ENCODE results near the gene FGF18.

GRCh38 chr5:171485668-171486067, 66.2 kb downstream of the FGF18 start:
- TF ChIP-seq CTCF (IDR thresholded peaks at IDR 0.05; ENCODE audit: insufficient read depth, low read depth, low read length) (no peak), EZH2 (IDR thresholded peaks at IDR 0.05; ENCODE audit: insufficient read depth, low read length) (no peak)
